GM18526 (cell line): ENCODE measurements around the gene ARHGAP9.

Experiments used
- POLR2A ChIP-seq: IDR thresholded peaks from 3 replicates; pipeline ENCODE4 v1.6.1; 2011; ENCODE audit not compliant: insufficient read length; ENCODE audit errors: extremely low read depth

Gene ARHGAP9

GRCh38 chr12:57467212-57467874 lies 12.3 kb downstream of the ARHGAP9 start:
- no peak for TF ChIP-seq POLR2A

DNA sequence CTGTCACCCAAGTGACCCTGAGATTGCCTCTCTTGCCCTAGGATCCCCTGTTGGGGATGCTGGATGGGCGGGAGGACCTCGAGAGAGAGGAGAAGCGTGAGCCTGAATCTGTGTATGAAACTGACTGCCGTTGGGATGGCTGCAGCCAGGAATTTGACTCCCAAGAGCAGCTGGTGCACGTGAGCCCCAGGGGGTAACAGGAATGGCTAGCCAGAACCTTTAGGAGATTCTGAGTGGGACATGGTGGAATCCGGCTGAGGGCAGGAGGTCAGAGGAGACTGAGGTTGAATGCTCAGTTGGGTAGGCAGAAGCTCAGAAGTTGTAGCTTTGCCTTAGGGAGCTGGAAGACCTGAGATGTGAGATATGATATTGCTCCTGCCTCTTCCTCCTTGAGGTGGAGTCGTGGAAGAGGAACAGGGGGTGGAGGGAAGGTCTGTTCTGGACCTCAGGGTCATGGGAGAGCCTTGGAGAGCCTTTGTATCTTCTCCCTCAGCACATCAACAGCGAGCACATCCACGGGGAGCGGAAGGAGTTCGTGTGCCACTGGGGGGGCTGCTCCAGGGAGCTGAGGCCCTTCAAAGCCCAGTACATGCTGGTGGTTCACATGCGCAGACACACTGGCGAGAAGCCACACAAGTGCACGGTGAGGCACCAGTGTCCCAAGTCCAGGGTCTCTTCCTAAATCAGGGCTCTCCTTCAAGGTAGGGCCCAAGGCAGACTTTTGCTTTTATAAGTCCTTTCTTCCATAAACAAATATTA lies 13.7 kb downstream of the ARHGAP9 start:
- no peak for TF ChIP-seq POLR2A

DNA sequence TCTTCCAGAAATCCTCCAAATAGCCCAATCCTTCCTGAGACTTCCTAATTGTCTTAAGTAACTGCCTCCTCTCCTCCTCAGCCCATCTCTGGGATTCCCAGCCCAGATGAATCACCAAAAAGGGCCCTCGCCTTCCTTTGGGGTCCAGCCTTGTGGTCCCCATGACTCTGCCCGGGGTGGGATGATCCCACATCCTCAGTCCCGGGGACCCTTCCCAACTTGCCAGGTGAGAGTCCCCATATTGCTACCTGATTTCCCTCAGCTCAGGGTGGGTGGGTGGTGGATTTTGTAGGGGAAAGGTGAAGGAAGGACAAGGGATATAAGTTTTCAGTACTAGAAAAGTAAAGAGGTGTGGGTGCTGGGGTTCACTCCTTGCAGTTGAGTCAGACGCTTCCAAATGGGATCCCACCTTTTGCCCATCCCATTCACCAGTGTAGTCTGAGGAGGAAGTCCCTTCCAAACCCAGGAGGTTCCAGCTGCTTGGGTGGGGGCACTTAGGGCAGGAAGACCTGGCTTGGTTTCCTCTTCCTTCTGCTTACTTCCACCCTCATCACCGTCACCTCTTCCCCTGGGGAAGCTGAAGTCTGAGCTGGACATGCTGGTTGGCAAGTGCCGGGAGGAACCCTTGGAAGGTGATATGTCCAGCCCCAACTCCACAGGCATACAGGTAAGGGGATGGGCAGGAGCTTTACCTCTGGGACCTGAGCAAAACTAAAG lies 14.5 kb downstream of the ARHGAP9 start:
- no peak for TF ChIP-seq POLR2A

DNA sequence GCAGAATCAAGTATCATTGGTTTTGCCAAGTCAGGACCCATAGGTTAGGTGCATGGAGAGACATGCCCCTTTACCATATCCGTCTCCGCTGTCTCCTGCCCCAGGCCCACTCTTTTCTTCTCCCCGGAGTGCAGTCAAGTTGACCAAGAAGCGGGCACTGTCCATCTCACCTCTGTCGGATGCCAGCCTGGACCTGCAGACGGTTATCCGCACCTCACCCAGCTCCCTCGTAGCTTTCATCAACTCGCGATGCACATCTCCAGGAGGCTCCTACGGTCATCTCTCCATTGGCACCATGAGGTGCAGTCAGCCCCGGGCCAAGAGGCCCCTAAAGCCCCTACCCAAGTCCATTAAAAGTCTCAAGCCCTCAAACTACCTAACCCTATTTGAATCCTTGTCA lies 15.1 kb downstream of the ARHGAP9 start:
- TF ChIP-seq POLR2A, result no peak

GRCh38 chr12:57462912-57463253 lies 16.8 kb downstream of the ARHGAP9 start:
- TF ChIP-seq POLR2A, result no peak

DNA sequence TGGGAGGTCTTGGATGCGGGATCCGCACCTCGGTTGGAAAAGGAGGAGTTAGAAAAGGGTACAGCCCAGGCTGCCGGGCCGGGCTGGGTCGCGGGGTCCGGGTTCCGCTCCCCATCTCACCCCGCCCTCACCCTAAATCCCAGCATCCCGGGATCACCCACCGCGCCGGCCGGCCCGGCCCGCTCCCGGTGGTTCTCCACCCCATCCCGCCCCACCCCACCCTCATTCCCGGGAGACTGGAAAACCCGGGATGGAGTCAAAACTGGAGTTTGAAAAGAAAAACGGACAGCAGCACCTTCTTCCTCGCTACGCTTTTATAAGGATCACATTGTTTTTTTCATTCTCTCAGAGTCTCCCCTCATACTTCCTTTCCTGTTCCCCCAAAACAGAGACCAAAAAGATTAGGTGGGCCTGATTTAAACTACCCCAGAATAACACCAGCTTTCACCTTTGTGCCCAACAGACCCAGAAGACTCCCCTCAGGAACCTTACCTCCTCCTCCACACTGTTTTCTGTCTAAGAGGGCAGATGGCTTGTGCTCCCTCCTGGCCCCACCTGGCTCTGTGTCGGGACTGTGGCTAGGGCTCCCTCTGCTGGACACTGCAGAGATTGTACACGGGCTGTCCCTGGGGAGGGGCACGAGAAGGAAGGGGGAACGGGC lies 17.3 kb downstream of the ARHGAP9 start:
- TF ChIP-seq POLR2A, result peak; percentile 38

DNA sequence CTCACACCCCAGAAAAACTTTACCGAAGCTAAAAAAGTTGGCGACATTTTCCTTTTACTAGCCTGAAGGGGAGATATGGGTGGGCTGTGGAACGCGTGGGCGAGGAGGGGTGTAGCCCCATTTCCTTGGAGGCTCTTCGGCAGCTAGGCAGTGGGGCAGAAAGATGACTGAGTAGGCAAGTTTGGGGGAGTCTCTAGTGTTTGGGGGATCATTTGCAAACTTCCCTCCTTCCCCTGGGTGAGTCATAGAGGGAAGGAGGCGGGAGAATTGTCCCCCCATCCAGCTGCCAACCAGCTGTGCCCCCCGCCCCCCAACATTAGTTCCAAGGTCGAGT lies 17.8 kb downstream of the ARHGAP9 start:
- no peak for TF ChIP-seq POLR2A

- TF ChIP-seq POLR2A, result no peak
These were observed 18.3 kb downstream of the ARHGAP9 start for GRCh38 chr12:57461276-57461916.

GRCh38 chr12:57460841-57461275 lies 18.8 kb downstream of the ARHGAP9 start:
- TF ChIP-seq POLR2A, result no peak

DNA sequence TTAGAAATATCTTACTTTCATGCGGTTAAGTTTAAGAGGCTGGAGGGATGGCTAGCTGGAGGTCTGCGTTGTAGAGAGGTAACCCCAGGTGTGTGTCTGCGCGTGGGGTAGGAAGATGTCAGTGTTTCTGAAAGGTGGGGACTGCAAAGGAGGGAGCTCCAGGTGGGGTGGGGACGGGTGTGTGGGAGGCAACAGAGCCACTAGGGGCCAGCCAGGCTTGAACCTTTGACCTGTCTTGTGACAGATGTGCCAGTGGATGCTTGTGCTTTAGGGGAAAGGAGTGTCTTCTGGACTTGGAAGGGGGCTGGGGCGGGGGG lies 19.2 kb downstream of the ARHGAP9 start:
- no peak for TF ChIP-seq POLR2A

- TF ChIP-seq POLR2A, result no peak
These were observed 19.8 kb downstream of the ARHGAP9 start, which contains the start of gene GLI1 for GRCh38 chr12:57459750-57460467. Gene GLI1, plus strand, starts transcription at chr12:57459785. Its CDS starts 3,907 bp downstream, at chr12:57463692.

- TF ChIP-seq POLR2A, result peak; percentile 49
These were observed 20.5 kb downstream of the ARHGAP9 start for GRCh38 chr12:57459055-57459749.

DNA sequence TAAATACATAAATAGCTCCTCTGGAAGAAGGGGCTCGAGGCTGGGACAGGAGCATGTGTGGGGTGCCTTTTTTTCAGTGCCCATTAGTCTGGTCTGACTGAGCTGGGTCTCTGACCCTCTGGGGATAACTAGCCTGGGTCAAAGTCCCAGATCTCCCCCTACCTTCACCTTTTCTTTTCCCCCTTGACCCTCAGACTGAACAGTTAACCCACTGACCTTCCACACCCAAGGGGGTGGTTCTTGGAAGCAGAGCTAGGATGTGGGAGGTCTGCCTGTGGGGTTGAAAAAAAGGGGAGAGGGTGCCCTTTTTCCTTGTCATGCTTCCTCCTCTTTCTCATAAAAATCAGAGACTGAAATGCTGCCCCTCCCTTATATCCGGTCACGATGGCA lies 21.0 kb downstream of the ARHGAP9 start:
- no peak for TF ChIP-seq POLR2A
